ENCODE results near the gene TAOK1.
A peak's percentile ranks its signal among the peaks of the same experiment; 100 is the strongest.

TAOK1 gene

GRCh38 chr17:29571883-29572681, 181.9 kb downstream of the TAOK1 start:
- no peak for DNase-seq

GRCh38 chr17:29572691-29573557, 182.8 kb downstream of the TAOK1 start:
- peak; percentile 63 for DNase-seq

- DNase-seq = no peak
Measured at GRCh38 chr17:29573558-29573869, 183.4 kb downstream of the TAOK1 start.

GRCh38 chr17:29573871-29574731, 183.9 kb downstream of the TAOK1 start:
- DNase-seq = no peak

GRCh38 chr17:29574732-29575510, 184.8 kb downstream of the TAOK1 start:
- DNase-seq = no peak

- DNase-seq = no peak
Measured at GRCh38 chr17:29575511-29576213, 185.5 kb downstream of the TAOK1 start.

GRCh38 chr17:29576214-29577000, 186.2 kb downstream of the TAOK1 start:
- DNase-seq = no peak

- no peak for DNase-seq
Measured at GRCh38 chr17:29577001-29577370, 186.8 kb downstream of the TAOK1 start.

- peak; percentile 35 for DNase-seq
Measured at GRCh38 chr17:29577385-29578211, 187.4 kb downstream of the TAOK1 start.

- DNase-seq = no peak
Measured at GRCh38 chr17:29578626-29579485, 188.7 kb downstream of the TAOK1 start.

- peak; percentile 80 for DNase-seq
Measured at GRCh38 chr17:29579866-29580771, 190.0 kb downstream of the TAOK1 start.

GRCh38 chr17:29581583-29582253, 191.6 kb downstream of the TAOK1 start:
- DNase-seq = no peak

- DNase-seq = no peak
Measured at GRCh38 chr17:29582254-29582765, 192.1 kb downstream of the TAOK1 start.

- no peak for DNase-seq
Measured at GRCh38 chr17:29582772-29583171, 192.6 kb downstream of the TAOK1 start.

GRCh38 chr17:29583324-29584248, 193.4 kb downstream of the TAOK1 start:
- no peak for DNase-seq

Data from fibroblast of skin of back (primary cell).